Measurements from ENCODE around the gene NQO2. TPM values are rescaled to one million over a fixed set of nuclear protein-coding genes. Genes with fewer than 3 reads are reported as not detected.
"Not testable (repeated sequence)": the region's sequence is repeated elsewhere in the genome, so short reads cannot be mapped to it uniquely, and the experiment has no call there.

Gene NQO2
- total RNA-seq, 1 donor from 2014 or later: 9.4 TPM

- H3K9ac ChIP-seq (ENCODE audit: low read length): no peak overlapping the region
- H2AFZ ChIP-seq (ENCODE audit: low read depth, low read length): no peak overlapping the region
- TF ChIP-seq CTCF (IDR thresholded peaks at IDR 0.05; ENCODE audit: insufficient read depth, low read depth, low read length) (no peak), EZH2 (IDR thresholded peaks at IDR 0.05; ENCODE audit: insufficient read depth, low read length) (no peak)
- H3K4me3 ChIP-seq (ENCODE audit: insufficient read depth, low read depth, low read length): no peak overlapping the region
- H4K20me1 ChIP-seq (ENCODE audit: insufficient read depth, low read length): no peaks in the 10 kb centered on the region
- peaks cover 18% of the 10 kb centered on the region for H3K27me3 Mint-ChIP-seq (ENCODE audit: low read depth, unreplicated experiment)
- no peaks in the 10 kb centered on the region for H3K79me2 ChIP-seq (ENCODE audit: insufficient read depth, low read length)
- no peaks in the 10 kb centered on the region for H3K27me3 ChIP-seq (ENCODE audit: insufficient read depth, low read length)
- FAIRE-seq (no peak), DNase-seq (ENCODE audit: low read depth) (no peak)
- H3K9me3 ChIP-seq (ENCODE audit: insufficient read depth, low read depth, low read length): no peaks in the 10 kb centered on the region
- H3K4me1 Mint-ChIP-seq (ENCODE audit: low read depth, unreplicated experiment): no peaks in the 10 kb centered on the region
- no peaks in the 10 kb centered on the region for H3K36me3 Mint-ChIP-seq (ENCODE audit: low read depth, unreplicated experiment)
- H3K4me3 Mint-ChIP-seq (ENCODE audit: unreplicated experiment): no peak overlapping the region
- H3K27ac Mint-ChIP-seq (ENCODE audit: unreplicated experiment): no peak overlapping the region
- peaks cover 2% of the 10 kb centered on the region for H3K9me3 Mint-ChIP-seq (ENCODE audit: unreplicated experiment)
- no peaks in the 10 kb centered on the region for H3K36me3 ChIP-seq (ENCODE audit: insufficient read depth, low read length)
- H3K4me1 ChIP-seq (ENCODE audit: insufficient read depth, low read length): peaks cover 7% of the 10 kb centered on the region
- no peak overlapping the region for H3K4me2 ChIP-seq (ENCODE audit: low read length)
- H3K27ac ChIP-seq (ENCODE audit: low read depth, low read length): no peak overlapping the region
These were observed 57.5 kb downstream of the NQO2 start for GRCh38 chr6:3057063-3057770.

GRCh38 chr6:3058957-3059356 lies 59.3 kb downstream of the NQO2 start:
- no peak for DNase-seq (ENCODE audit: low read depth)
- H3K9me3 ChIP-seq (ENCODE audit: insufficient read depth, low read depth, low read length): no peaks in the 10 kb centered on the region
- H3K27me3 ChIP-seq (ENCODE audit: insufficient read depth, low read length): no peaks in the 10 kb centered on the region
- peaks cover 7% of the 10 kb centered on the region for H3K27me3 Mint-ChIP-seq (ENCODE audit: low read depth, unreplicated experiment)
- no peaks in the 10 kb centered on the region for H4K20me1 ChIP-seq (ENCODE audit: insufficient read depth, low read length)
- no peaks in the 10 kb centered on the region for H3K36me3 ChIP-seq (ENCODE audit: insufficient read depth, low read length)
- TF ChIP-seq EZH2 (IDR thresholded peaks at IDR 0.05; ENCODE audit: insufficient read depth, low read length): no peak
- TF ChIP-seq CTCF (IDR thresholded peaks at IDR 0.05; ENCODE audit: insufficient read depth, low read depth, low read length): no peak
- no peaks in the 10 kb centered on the region for H3K36me3 Mint-ChIP-seq (ENCODE audit: low read depth, unreplicated experiment)
- no peak overlapping the region for H3K4me3 ChIP-seq (ENCODE audit: insufficient read depth, low read depth, low read length)
- no peak overlapping the region for H3K27ac Mint-ChIP-seq (ENCODE audit: unreplicated experiment)
- no peaks in the 10 kb centered on the region for H3K79me2 ChIP-seq (ENCODE audit: insufficient read depth, low read length)
- no peak overlapping the region for H3K4me2 ChIP-seq (ENCODE audit: low read length)
- H3K4me1 Mint-ChIP-seq (ENCODE audit: low read depth, unreplicated experiment): no peaks in the 10 kb centered on the region
- H3K9ac ChIP-seq (ENCODE audit: low read length): no peak overlapping the region
- H3K27ac ChIP-seq (ENCODE audit: low read depth, low read length): no peak overlapping the region
- no peak overlapping the region for H3K4me3 Mint-ChIP-seq (ENCODE audit: unreplicated experiment)
- no peak overlapping the region for H2AFZ ChIP-seq (ENCODE audit: low read depth, low read length)
- no peak for FAIRE-seq
- peaks cover 8% of the 10 kb centered on the region for H3K4me1 ChIP-seq (ENCODE audit: insufficient read depth, low read length)
- H3K9me3 Mint-ChIP-seq (ENCODE audit: unreplicated experiment): no peaks in the 10 kb centered on the region

DNA sequence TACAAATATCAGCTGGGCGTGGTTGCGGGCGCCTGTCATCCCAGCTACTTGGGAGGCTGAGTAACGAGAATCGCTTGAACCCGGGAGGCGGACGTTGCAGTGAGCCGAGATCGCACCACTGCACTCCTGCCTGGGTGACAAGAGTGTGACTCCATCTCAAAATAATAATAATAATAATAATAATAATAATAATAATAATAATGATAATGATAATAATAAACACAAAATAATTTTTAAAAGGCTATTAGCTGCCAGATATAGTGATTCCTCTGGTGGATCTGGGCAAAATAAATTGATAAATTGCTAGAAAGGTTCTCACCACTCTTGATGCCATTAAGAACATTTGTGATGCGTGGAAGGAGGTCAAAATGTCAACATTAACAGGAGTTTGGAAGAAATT lies 60.4 kb downstream of the NQO2 start:
- not testable (repeated sequence) for H3K4me2 ChIP-seq (ENCODE audit: low read length); H4K20me1 ChIP-seq (ENCODE audit: insufficient read depth, low read length); H3K9ac ChIP-seq (ENCODE audit: low read length); H2AFZ ChIP-seq (ENCODE audit: low read depth, low read length); H3K27me3 Mint-ChIP-seq (ENCODE audit: low read depth, unreplicated experiment); H3K36me3 Mint-ChIP-seq (ENCODE audit: low read depth, unreplicated experiment); H3K4me3 ChIP-seq (ENCODE audit: insufficient read depth, low read depth, low read length); H3K9me3 Mint-ChIP-seq (ENCODE audit: unreplicated experiment); H3K9me3 ChIP-seq (ENCODE audit: insufficient read depth, low read depth, low read length); H3K79me2 ChIP-seq (ENCODE audit: insufficient read depth, low read length); H3K27ac Mint-ChIP-seq (ENCODE audit: unreplicated experiment); H3K27ac ChIP-seq (ENCODE audit: low read depth, low read length); H3K4me1 Mint-ChIP-seq (ENCODE audit: low read depth, unreplicated experiment); DNase-seq (ENCODE audit: low read depth); H3K36me3 ChIP-seq (ENCODE audit: insufficient read depth, low read length); H3K27me3 ChIP-seq (ENCODE audit: insufficient read depth, low read length); H3K4me1 ChIP-seq (ENCODE audit: insufficient read depth, low read length); FAIRE-seq
- H3K4me3 Mint-ChIP-seq (ENCODE audit: unreplicated experiment): peak overlapping the region; percentile 31
